ENCODE results near the gene DLEC1.

GRCh38 chr3:38154033-38154494, 115.1 kb downstream of the DLEC1 start:
- TF ChIP-seq CTCF (IDR thresholded peaks at IDR 0.05; ENCODE audit: insufficient read depth, low read depth, low read length), result no peak
- no peak for TF ChIP-seq EZH2 (IDR thresholded peaks at IDR 0.05; ENCODE audit: insufficient read depth, low read length)
